Measurements from ENCODE around the gene GALNS.

Gene GALNS

GRCh38 chr16:88843256-88843655 is 13.5 kb downstream of the GALNS start:
- Histone ChIP-seq H2AFZ (ENCODE audit: low read depth, low read length) (no peak overlapping the region), H3K9ac (ENCODE audit: low read depth, low read length) (no peak overlapping the region), H3K27ac (ENCODE audit: low read length) (no peak overlapping the region), H3K4me3 (ENCODE audit: low read depth in 1 of 2, low read length in 2 of 2) (no peak overlapping the region), H3K36me3 (ENCODE audit: insufficient read depth, low read length) (peaks cover 21% of the 10 kb centered on the region), H3K9me3 (ENCODE audit: insufficient read depth, low read length, severe bottlenecking) (no peaks in the 10 kb centered on the region), H3K27me3 (ENCODE audit: insufficient read depth, low read length, poor library complexity) (no peaks in the 10 kb centered on the region), H3K4me1 (ENCODE audit: insufficient read depth, low read length) (no peaks in the 10 kb centered on the region), H3K4me2 (ENCODE audit: insufficient read depth, low read length) (no peak overlapping the region), H4K20me1 (ENCODE audit: insufficient read depth, low read length) (peaks cover 10% of the 10 kb centered on the region; the same call in 1 of the 2 replicates), H3K79me2 (ENCODE audit: insufficient read depth, low read length) (no peaks in the 10 kb centered on the region)
- DNase-seq (no peak), ATAC-seq (ENCODE audit: insufficient read depth, low read depth) (no peak)
- TF ChIP-seq CTCF (IDR thresholded peaks at IDR 0.05; ENCODE audit: borderline replicate concordance, extremely low read depth, low read length, poor library complexity, severe bottlenecking) (no peak), EZH2 (IDR thresholded peaks at IDR 0.05; ENCODE audit: borderline replicate concordance, low read depth, low read length, severe bottlenecking) (no peak)

GRCh38 chr16:88842806-88843205 is 13.9 kb downstream of the GALNS start:
- H3K4me1 ChIP-seq (ENCODE audit: insufficient read depth, low read length), result no peaks in the 10 kb centered on the region
- H3K36me3 ChIP-seq (ENCODE audit: insufficient read depth, low read length), result peaks cover 21% of the 10 kb centered on the region
- ATAC-seq (ENCODE audit: insufficient read depth, low read depth) (no peak), DNase-seq (no peak)
- no peak overlapping the region for H3K9ac ChIP-seq (ENCODE audit: low read depth, low read length)
- no peak for TF ChIP-seq CTCF (IDR thresholded peaks at IDR 0.05; ENCODE audit: borderline replicate concordance, extremely low read depth, low read length, poor library complexity, severe bottlenecking)
- TF ChIP-seq EZH2 (IDR thresholded peaks at IDR 0.05; ENCODE audit: borderline replicate concordance, low read depth, low read length, severe bottlenecking), result no peak
- no peak overlapping the region for H3K27ac ChIP-seq (ENCODE audit: low read length)
- no peak overlapping the region for H3K4me3 ChIP-seq (ENCODE audit: low read depth in 1 of 2, low read length in 2 of 2)
- H4K20me1 ChIP-seq (ENCODE audit: insufficient read depth, low read length), result peaks cover 10% of the 10 kb centered on the region; the same call in 1 of the 2 replicates
- no peaks in the 10 kb centered on the region for H3K9me3 ChIP-seq (ENCODE audit: insufficient read depth, low read length, severe bottlenecking)
- H3K27me3 ChIP-seq (ENCODE audit: insufficient read depth, low read length, poor library complexity), result no peaks in the 10 kb centered on the region
- no peak overlapping the region for H2AFZ ChIP-seq (ENCODE audit: low read depth, low read length)
- no peak overlapping the region for H3K4me2 ChIP-seq (ENCODE audit: insufficient read depth, low read length)
- H3K79me2 ChIP-seq (ENCODE audit: insufficient read depth, low read length), result no peaks in the 10 kb centered on the region

GRCh38 chr16:88842308-88842756 is 14.4 kb downstream of the GALNS start:
- H3K9me3 ChIP-seq (ENCODE audit: insufficient read depth, low read length, severe bottlenecking), result no peaks in the 10 kb centered on the region
- TF ChIP-seq EZH2 (IDR thresholded peaks at IDR 0.05; ENCODE audit: borderline replicate concordance, low read depth, low read length, severe bottlenecking), result no peak
- TF ChIP-seq CTCF (IDR thresholded peaks at IDR 0.05; ENCODE audit: borderline replicate concordance, extremely low read depth, low read length, poor library complexity, severe bottlenecking), result no peak
- H2AFZ ChIP-seq (ENCODE audit: low read depth, low read length), result no peak overlapping the region
- H3K9ac ChIP-seq (ENCODE audit: low read depth, low read length), result no peak overlapping the region
- H3K36me3 ChIP-seq (ENCODE audit: insufficient read depth, low read length), result peaks cover 21% of the 10 kb centered on the region
- no peaks in the 10 kb centered on the region for H3K79me2 ChIP-seq (ENCODE audit: insufficient read depth, low read length)
- ATAC-seq (ENCODE audit: insufficient read depth, low read depth), result no peak
- DNase-seq, result no peak
- H3K4me2 ChIP-seq (ENCODE audit: insufficient read depth, low read length), result no peak overlapping the region
- H3K27ac ChIP-seq (ENCODE audit: low read length), result no peak overlapping the region
- no peaks in the 10 kb centered on the region for H3K4me1 ChIP-seq (ENCODE audit: insufficient read depth, low read length)
- peaks cover 10% of the 10 kb centered on the region; the same call in 1 of the 2 replicates for H4K20me1 ChIP-seq (ENCODE audit: insufficient read depth, low read length)
- H3K4me3 ChIP-seq (ENCODE audit: low read depth in 1 of 2, low read length in 2 of 2), result no peak overlapping the region
- no peaks in the 10 kb centered on the region for H3K27me3 ChIP-seq (ENCODE audit: insufficient read depth, low read length, poor library complexity)

Measured in DND-41 (cell line).